ENCODE data around the gene UBE2G2. TPM values are rescaled to one million over a fixed set of nuclear protein-coding genes. Genes with fewer than 3 reads are reported as not detected.

The UBE2G2 gene
- polyA plus RNA-seq, 1 donor (not counting 4 experiments of a cell fraction or from before 2014, with no cell fraction given), result 106 TPM

GRCh38 chr21:44779417-44780136, 22.0 kb downstream of the UBE2G2 start:
- peaks cover 5 to 27% of the 10 kb centered on the region in 2 experiments for H3K36me3 ChIP-seq (ENCODE audit: control insufficient read depth in 2 of 2, extremely low read depth in 1 of 2, insufficient read depth in 2 of 2, low read length in 2 of 2)
- no peaks in the 10 kb centered on the region for H3K9me1 ChIP-seq (ENCODE audit: control insufficient read depth, extremely low read depth, insufficient read depth, low read length)
- no peaks in the 10 kb centered on the region for H4K20me1 ChIP-seq (ENCODE audit: control insufficient read depth, extremely low read depth, insufficient read depth, low read length)
- H3K9ac ChIP-seq (ENCODE audit: control insufficient read depth, extremely low read depth, insufficient read depth, low read length), result no peak overlapping the region
- no peaks in the 10 kb centered on the region for H3K9me3 ChIP-seq (ENCODE audit: control insufficient read depth, low read depth, low read length)
- no peak for FAIRE-seq
- TF ChIP-seq CTCF (optimal IDR thresholded peaks at IDR 0.05 in 1 of 3, IDR thresholded peaks at IDR 0.05 in 1 of 3, conservative IDR thresholded peaks at IDR 0.05 in 1 of 3; ENCODE audit: extremely low read depth in 1 of 3, insufficient read depth in 2 of 3, low read length in 3 of 3), result no peak
- no peak overlapping the region for H2AFZ ChIP-seq (ENCODE audit: control insufficient read depth, low read length)
- no peak overlapping the region for H3K4me2 ChIP-seq (ENCODE audit: control insufficient read depth, extremely low read depth, insufficient read depth, low read depth, low read length)
- dilution Hi-C loops (cut with MboI; ENCODE audit: extremely low pct_ligation_motif_present, low sequenced_read_pairs), result no loop called here
- H3K27me3 ChIP-seq (ENCODE audit: control insufficient read depth, extremely low read depth, insufficient read depth, low read length), result no peaks in the 10 kb centered on the region
- no peak for DNase-seq (ENCODE audit: low read depth, low spot score)
- no peak overlapping the region for H3K27ac ChIP-seq (ENCODE audit: control insufficient read depth, insufficient read depth, low read length)
- no peak overlapping the region for H3K4me3 ChIP-seq (ENCODE audit: control insufficient read depth in 2 of 3, extremely low read depth in 1 of 3, insufficient read depth in 2 of 3, low read depth in 1 of 3, low read length in 3 of 3)
- peaks cover 19% of the 10 kb centered on the region for H3K4me1 ChIP-seq (ENCODE audit: control insufficient read depth, extremely low read depth, insufficient read depth, low read length)
- H3K79me2 ChIP-seq (ENCODE audit: control insufficient read depth, insufficient read depth, low read length), result peaks cover 26% of the 10 kb centered on the region

- Histone ChIP-seq H3K4me2 (ENCODE audit: control insufficient read depth, extremely low read depth, insufficient read depth, low read depth, low read length) (peak overlapping the region; percentile 59), H3K4me1 (ENCODE audit: control insufficient read depth, extremely low read depth, insufficient read depth, low read length) (peaks cover 19% of the 10 kb centered on the region), H3K9me3 (ENCODE audit: control insufficient read depth, low read depth, low read length) (no peaks in the 10 kb centered on the region), H3K27ac (ENCODE audit: control insufficient read depth, insufficient read depth, low read length) (peak overlapping the region; percentile 79), H3K79me2 (ENCODE audit: control insufficient read depth, insufficient read depth, low read length) (peaks cover 26% of the 10 kb centered on the region), H3K9ac (ENCODE audit: control insufficient read depth, extremely low read depth, insufficient read depth, low read length) (no peak overlapping the region), H2AFZ (ENCODE audit: control insufficient read depth, low read length) (no peak overlapping the region), H3K9me1 (ENCODE audit: control insufficient read depth, extremely low read depth, insufficient read depth, low read length) (no peaks in the 10 kb centered on the region), H3K27me3 (ENCODE audit: control insufficient read depth, extremely low read depth, insufficient read depth, low read length) (no peaks in the 10 kb centered on the region), H3K36me3 (ENCODE audit: control insufficient read depth in 2 of 2, extremely low read depth in 1 of 2, insufficient read depth in 2 of 2, low read length in 2 of 2) (peaks cover 8 to 29% of the 10 kb centered on the region in 2 experiments), H3K4me3 (ENCODE audit: control insufficient read depth in 2 of 3, extremely low read depth in 1 of 3, insufficient read depth in 2 of 3, low read depth in 1 of 3, low read length in 3 of 3) (no peak overlapping the region), H4K20me1 (ENCODE audit: control insufficient read depth, extremely low read depth, insufficient read depth, low read length) (no peaks in the 10 kb centered on the region)
- TF ChIP-seq CTCF (optimal IDR thresholded peaks at IDR 0.05 in 1 of 3, IDR thresholded peaks at IDR 0.05 in 1 of 3, conservative IDR thresholded peaks at IDR 0.05 in 1 of 3; ENCODE audit: extremely low read depth in 1 of 3, insufficient read depth in 2 of 3, low read length in 3 of 3), result no peak
- no peak for TF ChIP-seq EZH2 (IDR thresholded peaks at IDR 0.05; ENCODE audit: low read length)
- FAIRE-seq (no peak), DNase-seq (ENCODE audit: low read depth, low spot score) (no peak)
- dilution Hi-C loops (cut with MboI; ENCODE audit: extremely low pct_ligation_motif_present, low sequenced_read_pairs), result no loop called here
Measured at GRCh38 chr21:44778983-44779382, 22.6 kb downstream of the UBE2G2 start.
